Measurements from ENCODE around the gene GZMH.
"Not testable (repeated sequence)": the region's sequence is repeated elsewhere in the genome, so short reads cannot be mapped to it uniquely, and the experiment has no call there.

Gene GZMH

GRCh38 chr14:24597403-24597802, 12.1 kb downstream of the GZMH start:
- CTCF ChIA-PET, result no interaction called here
- H3K4me3 ChIP-seq (ENCODE audit: low read depth, low read length), result no peak overlapping the region
- no peak for TF ChIP-seq CTCF (IDR thresholded peaks at IDR 0.05; ENCODE audit: insufficient read depth, low read length, missing control alignments)
- no peak for DNase-seq (ENCODE audit: low read depth, low spot score)
- POLR2A ChIA-PET, result no interaction called here

- no peak for TF ChIP-seq CTCF (IDR thresholded peaks at IDR 0.05; ENCODE audit: insufficient read depth, low read length, missing control alignments)
- POLR2A ChIA-PET, result no interaction called here
- H3K4me3 ChIP-seq (ENCODE audit: low read depth, low read length), result no peak overlapping the region
- CTCF ChIA-PET, result no interaction called here
- DNase-seq (ENCODE audit: low read depth, low spot score), result no peak
These were observed 14.2 kb downstream of the GZMH start for GRCh38 chr14:24595073-24595808.

- POLR2A ChIA-PET; DNase-seq (ENCODE audit: low read depth, low spot score); CTCF ChIA-PET; H3K4me3 ChIP-seq (ENCODE audit: low read depth, low read length): not testable (repeated sequence)
These were observed 18.5 kb downstream of the GZMH start for GRCh38 chr14:24591004-24591403.

GRCh38 chr14:24584402-24584801, 25.1 kb downstream of the GZMH start:
- DNase-seq (ENCODE audit: low read depth, low spot score); H3K4me3 ChIP-seq (ENCODE audit: low read depth, low read length); POLR2A ChIA-PET; CTCF ChIA-PET: not testable (repeated sequence)

- ChIA-PET CTCF (no interaction called here), POLR2A (no interaction called here)
- no peak overlapping the region for H3K4me3 ChIP-seq (ENCODE audit: low read depth, low read length)
- DNase-seq (ENCODE audit: low read depth, low spot score), result no peak
- TF ChIP-seq CTCF (IDR thresholded peaks at IDR 0.05; ENCODE audit: insufficient read depth, low read length, missing control alignments), result no peak
These were observed 30.9 kb downstream of the GZMH start for GRCh38 chr14:24578558-24578957.

- ChIA-PET POLR2A (no interaction called here), CTCF (no interaction called here)
- no peak overlapping the region for H3K4me3 ChIP-seq (ENCODE audit: low read depth, low read length)
- DNase-seq (ENCODE audit: low read depth, low spot score), result no peak
- no peak for TF ChIP-seq CTCF (IDR thresholded peaks at IDR 0.05; ENCODE audit: insufficient read depth, low read length, missing control alignments)
These were observed 32.7 kb downstream of the GZMH start for GRCh38 chr14:24576771-24577170.

GRCh38 chr14:24576182-24576581, 33.3 kb downstream of the GZMH start, which contains the start of gene CTSG:
Gene CTSG, minus strand, starts transcription at chr14:24576250. Its CDS starts 27 bp downstream, at chr14:24576223.
- POLR2A ChIA-PET, result no interaction called here
- no peak for TF ChIP-seq CTCF (IDR thresholded peaks at IDR 0.05; ENCODE audit: insufficient read depth, low read length, missing control alignments)
- CTCF ChIA-PET, result no interaction called here
- no peak for DNase-seq (ENCODE audit: low read depth, low spot score)
- no peak within 1 kb of the TSS for H3K4me3 ChIP-seq (ENCODE audit: low read depth, low read length)

Data from AG04449 (cell line).